Breast epithelium (tissue), 4 donors: Measurements from ENCODE around the gene MSGN1. TPM values are rescaled to one million over a fixed set of nuclear protein-coding genes. Genes with fewer than 3 reads are reported as not detected.

Experiments
- DNase-seq, 2 donors: peaks; one replicate each; pipeline ENCODE4 v3.0.0-alpha.2; 2019; ENCODE audit warnings: low spot score in 2 of 2
- H3K27ac ChIP-seq, 2 donors: fragments of 200-600 bp; sonication (generic) in 1 of 2; one replicate each; pipeline ENCODE4 v1.5.1; 2016 to 2019; ENCODE audit warnings: mild to moderate bottlenecking in 1 of 2
- H3K27me3 ChIP-seq, 2 donors: fragments of 200-600 bp; sonication (generic) in 1 of 2; one replicate each; pipeline versions ENCODE4 v1.5.1 to v1.6.0; 2017 to 2019; ENCODE audit warnings: control low read depth in 1 of 2, mild to moderate bottlenecking in 1 of 2
- H3K36me3 ChIP-seq: fragments of 200-600 bp; one replicate; pipeline ENCODE4 v1.5.1; 2019
- H3K4me1 ChIP-seq, 2 donors: fragments of 200-600 bp; sonication (generic); one replicate each; pipeline ENCODE4 v1.5.1; 2016 to 2019; ENCODE audit warnings: control low read depth in 1 of 2
- H3K4me3 ChIP-seq, 3 donors: fragments of 200-600 bp; sonication (generic); 1 replicate in 2 of 3; 2 replicates in 1 of 3; pipeline ENCODE4 v1.5.1; 2016 to 2019; ENCODE audit warnings: mild to moderate bottlenecking in 3 of 3, moderate library complexity in 2 of 3
- H3K9me3 ChIP-seq, 2 donors: fragments of 200-600 bp; sonication (generic) in 1 of 2; one replicate each; pipeline ENCODE4 v1.5.1; 2016 to 2019; ENCODE audit warnings: control low read depth in 1 of 2
- CTCF ChIP-seq, 3 donors: fragments of 450-650 bp; IDR thresholded peaks; one replicate each; pipeline ENCODE4 v1.5.1; 2016 to 2017; ENCODE audit warnings: antibody characterized with exemption in 3 of 3, mild to moderate bottlenecking in 3 of 3, moderate library complexity in 3 of 3
- POLR2A ChIP-seq: fragments of 450-650 bp; IDR thresholded peaks from one replicate; pipeline ENCODE4 v1.6.1; 2016; ENCODE audit warnings: antibody characterized with exemption, mild to moderate bottlenecking, moderate library complexity
- POLR2AphosphoS5 ChIP-seq, 3 donors: sonication (generic); formaldehyde crosslinking; IDR thresholded peaks; one replicate each; pipeline ENCODE4 v1.6.1; 2017; ENCODE audit warnings: antibody characterized with exemption in 3 of 3
- intact Hi-C: fragments of 100-400 bp; cut with DNase I; formaldehyde crosslinking; loops from one replicate; pipeline ENCODE4 v1.15.1; 2023; ENCODE audit warnings: low total_unique reads
- total RNA-seq, 3 donors: library from RNA; depleted of rRNA; stranded (reverse); fragments of >200 nt; gene quantifications; one replicate each; pipeline ENCODE4 v1.1.0, GENCODE V29; 2016

MSGN1 gene
- total RNA-seq, 3 donors from 2014 or later, result not detected

DNA sequence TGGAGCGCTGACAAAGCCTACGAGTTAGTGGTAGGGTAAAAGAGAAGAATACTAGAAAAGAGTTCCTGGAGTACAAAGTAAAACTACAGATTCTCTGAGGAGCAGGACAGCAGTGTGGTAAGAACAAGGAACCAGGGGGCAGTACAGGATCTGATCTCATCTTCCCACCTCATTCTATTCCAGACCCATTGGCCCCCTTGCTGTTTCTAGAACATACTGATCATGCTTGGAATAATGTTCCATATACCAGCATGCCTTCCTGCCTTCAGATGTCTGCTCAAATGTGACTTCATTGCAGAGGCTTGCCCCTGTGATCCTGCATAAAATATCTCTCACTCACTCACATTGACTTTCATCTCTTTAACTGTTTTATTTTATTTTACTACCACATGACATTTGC lies 19.3 kb downstream of the MSGN1 start:
- no peak overlapping the region for H3K4me3 ChIP-seq
- no peak for TF ChIP-seq CTCF (IDR thresholded peaks at IDR 0.05)
- no peak for TF ChIP-seq POLR2A
- no peak for TF ChIP-seq POLR2AphosphoS5 (IDR thresholded peaks at IDR 0.05)
- no peaks in the 10 kb centered on the region for H3K9me3 ChIP-seq
- DNase-seq, result no peak
- intact Hi-C loops, result no loop called here
- H3K27ac ChIP-seq, result no peak overlapping the region
- H3K36me3 ChIP-seq, result no peaks in the 10 kb centered on the region
- no peaks in the 10 kb centered on the region for H3K27me3 ChIP-seq
- no peaks in the 10 kb centered on the region for H3K4me1 ChIP-seq

DNA sequence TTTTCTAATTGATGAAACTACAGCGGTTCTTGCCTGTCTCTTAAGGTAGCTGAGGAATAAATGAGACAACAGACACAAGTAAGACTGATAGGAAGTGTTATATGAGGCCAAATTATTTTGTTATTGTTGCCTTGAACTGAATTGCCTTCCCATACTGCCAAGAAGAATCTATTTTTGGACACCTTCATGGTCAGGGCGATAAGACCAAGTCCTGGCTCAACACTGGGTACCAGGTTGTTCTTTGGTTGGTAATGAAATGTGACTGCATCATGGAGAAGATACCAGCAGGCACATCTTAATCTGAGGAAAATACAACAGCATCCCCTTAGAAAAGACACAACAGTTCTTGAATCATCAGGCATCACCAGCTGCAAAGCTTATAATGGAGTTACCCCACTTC lies 23.7 kb downstream of the MSGN1 start:
- no peaks in the 10 kb centered on the region for H3K27me3 ChIP-seq
- no peaks in the 10 kb centered on the region for H3K36me3 ChIP-seq
- no peak for TF ChIP-seq CTCF (IDR thresholded peaks at IDR 0.05)
- TF ChIP-seq POLR2A, result no peak
- no peak for TF ChIP-seq POLR2AphosphoS5 (IDR thresholded peaks at IDR 0.05)
- H3K9me3 ChIP-seq, result no peaks in the 10 kb centered on the region
- no peak for DNase-seq
- no peaks in the 10 kb centered on the region for H3K4me1 ChIP-seq
- no peak overlapping the region for H3K27ac ChIP-seq
- H3K4me3 ChIP-seq, result no peak overlapping the region
- intact Hi-C loops, result no loop called here

DNA sequence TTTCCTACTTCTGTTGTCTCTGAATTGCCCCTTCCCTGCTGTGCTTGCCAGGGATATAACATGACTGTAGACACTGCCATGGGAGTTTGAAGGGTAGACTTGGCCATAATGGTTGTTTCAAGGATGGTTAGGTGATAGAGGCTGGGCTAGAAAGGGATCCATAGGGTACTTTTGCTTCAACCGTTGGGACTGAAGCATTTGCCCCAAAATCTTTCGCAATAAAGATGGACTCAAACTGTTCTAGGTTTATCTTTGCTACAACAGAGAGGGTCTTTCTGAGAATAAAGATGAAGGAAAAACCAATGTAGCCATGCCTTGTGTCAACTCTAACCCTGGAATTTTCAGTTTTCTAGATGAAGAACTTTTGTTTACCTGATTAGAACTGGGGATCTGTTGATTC lies 27.2 kb downstream of the MSGN1 start:
- H3K27me3 ChIP-seq, result no peaks in the 10 kb centered on the region
- no peak overlapping the region for H3K27ac ChIP-seq
- TF ChIP-seq CTCF (IDR thresholded peaks at IDR 0.05) (no peak), POLR2AphosphoS5 (IDR thresholded peaks at IDR 0.05) (no peak), POLR2A (no peak)
- DNase-seq, result no peak
- intact Hi-C loops, result no loop called here
- no peaks in the 10 kb centered on the region for H3K4me1 ChIP-seq
- H3K4me3 ChIP-seq, result no peak overlapping the region
- H3K36me3 ChIP-seq, result no peaks in the 10 kb centered on the region
- no peaks in the 10 kb centered on the region for H3K9me3 ChIP-seq

DNA sequence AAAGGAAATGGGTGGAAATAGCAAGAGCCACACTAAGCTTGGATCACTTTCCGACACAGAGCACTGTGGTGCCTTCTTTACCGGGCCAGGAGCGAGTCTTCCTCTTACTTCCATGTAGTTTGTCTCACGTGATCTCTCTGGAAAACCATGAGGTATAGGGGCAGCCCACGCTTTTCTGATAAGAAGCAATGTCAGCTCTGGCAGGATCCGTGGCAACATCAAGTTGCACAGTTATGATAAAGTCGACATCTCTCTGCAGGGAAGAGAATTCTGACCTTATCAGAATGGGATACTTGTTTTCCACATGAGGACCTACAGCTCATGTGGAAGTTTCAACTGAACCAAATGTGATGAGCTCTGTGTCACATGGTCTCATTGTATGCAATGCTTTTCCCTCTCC lies 29.5 kb downstream of the MSGN1 start:
- no peak for TF ChIP-seq POLR2A
- TF ChIP-seq CTCF (IDR thresholded peaks at IDR 0.05), result no peak
- no peak for TF ChIP-seq POLR2AphosphoS5 (IDR thresholded peaks at IDR 0.05)
- Histone ChIP-seq H3K27me3 (no peaks in the 10 kb centered on the region), H3K4me3 (no peak overlapping the region), H3K36me3 (no peaks in the 10 kb centered on the region), H3K9me3 (no peaks in the 10 kb centered on the region), H3K4me1 (no peaks in the 10 kb centered on the region), H3K27ac (no peak overlapping the region)
- intact Hi-C loops, result no loop called here
- DNase-seq, result no peak

DNA sequence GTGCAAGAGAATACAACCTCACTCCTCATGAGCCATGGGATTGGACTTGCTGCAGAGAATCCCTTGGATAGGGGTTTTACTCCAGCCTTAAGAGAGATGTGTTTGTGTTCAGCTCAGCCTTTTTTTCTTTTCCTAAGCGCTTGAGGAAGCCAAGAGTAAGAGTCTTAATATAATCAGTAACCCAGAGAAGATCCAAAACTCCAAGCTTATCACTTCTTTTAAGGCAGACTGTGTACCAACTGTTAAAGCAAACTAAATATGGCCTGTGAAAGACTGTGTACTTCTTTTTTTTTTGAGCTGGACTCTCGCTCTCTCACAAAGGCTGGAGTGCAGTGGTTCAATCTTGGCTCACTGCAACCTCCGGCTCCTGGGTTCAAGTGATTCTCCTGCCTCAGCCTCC lies 30.4 kb downstream of the MSGN1 start:
- H3K36me3 ChIP-seq, result no peaks in the 10 kb centered on the region
- intact Hi-C loops, result no loop called here

More for the DNA sequence above, 30.4 kb downstream of the MSGN1 start:
- Histone ChIP-seq H3K9me3 (no peaks in the 10 kb centered on the region), H3K27me3 (no peaks in the 10 kb centered on the region), H3K4me3 (no peak overlapping the region), H3K27ac (no peak overlapping the region), H3K4me1 (no peaks in the 10 kb centered on the region)
- DNase-seq, result no peak
- TF ChIP-seq POLR2AphosphoS5 (IDR thresholded peaks at IDR 0.05) (no peak), POLR2A (no peak), CTCF (IDR thresholded peaks at IDR 0.05) (no peak)
